Activated effector memory CD4-positive, alpha-beta T cell treated with anti-CD3 and anti-CD28 coated beads, Interleukin-2, amount 50 U/mL, for 16 hours (primary cell): Measurements from ENCODE around the gene TMTC2.
A peak's percentile ranks its signal among the peaks of the same experiment; 100 is the strongest.

Experiments used
- DNase-seq: peaks from one replicate; pipeline ENCODE4 v3.0.0-alpha.2; 2020

The TMTC2 gene

DNA sequence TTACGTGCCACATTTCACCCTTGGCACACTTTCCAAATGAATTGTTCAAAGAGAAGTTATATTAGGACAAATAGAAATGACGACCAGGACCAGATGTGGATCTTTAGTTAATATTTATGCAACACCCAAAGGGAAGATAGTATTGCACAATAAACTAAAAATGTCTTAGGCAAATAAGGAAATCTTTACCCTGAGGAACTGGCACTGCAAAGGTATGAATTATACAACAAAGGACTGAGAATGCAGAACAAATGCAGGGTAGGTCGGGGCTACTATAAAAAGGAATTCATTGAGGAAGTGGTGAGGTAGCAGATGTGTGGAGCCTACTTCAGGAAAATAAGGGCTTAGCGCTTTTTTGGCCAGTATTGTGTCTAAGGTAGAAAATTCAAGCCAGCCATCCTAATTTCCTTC, 3.9 kb upstream of the TMTC2 start:
- no peak for DNase-seq

DNA sequence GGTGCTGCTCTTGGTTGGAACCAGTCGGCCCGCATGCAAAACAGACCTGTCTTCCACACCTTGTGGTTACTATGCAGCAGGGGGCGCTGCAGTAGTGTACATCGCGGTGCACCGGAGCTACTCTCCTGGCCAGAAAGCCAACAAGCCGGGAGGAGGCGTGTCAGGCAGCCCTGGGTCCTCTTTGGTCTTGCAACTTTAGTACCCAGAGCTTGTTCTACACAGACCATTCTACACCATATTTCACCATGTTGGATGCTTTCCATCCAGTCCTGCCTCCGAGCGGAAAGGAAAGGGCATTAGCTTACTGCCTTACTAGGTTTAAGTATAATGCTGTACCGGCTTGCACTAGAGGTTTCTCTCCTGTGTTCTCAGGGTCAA, 927 bp upstream of the TMTC2 start:
- peak; percentile 97 for DNase-seq

DNA sequence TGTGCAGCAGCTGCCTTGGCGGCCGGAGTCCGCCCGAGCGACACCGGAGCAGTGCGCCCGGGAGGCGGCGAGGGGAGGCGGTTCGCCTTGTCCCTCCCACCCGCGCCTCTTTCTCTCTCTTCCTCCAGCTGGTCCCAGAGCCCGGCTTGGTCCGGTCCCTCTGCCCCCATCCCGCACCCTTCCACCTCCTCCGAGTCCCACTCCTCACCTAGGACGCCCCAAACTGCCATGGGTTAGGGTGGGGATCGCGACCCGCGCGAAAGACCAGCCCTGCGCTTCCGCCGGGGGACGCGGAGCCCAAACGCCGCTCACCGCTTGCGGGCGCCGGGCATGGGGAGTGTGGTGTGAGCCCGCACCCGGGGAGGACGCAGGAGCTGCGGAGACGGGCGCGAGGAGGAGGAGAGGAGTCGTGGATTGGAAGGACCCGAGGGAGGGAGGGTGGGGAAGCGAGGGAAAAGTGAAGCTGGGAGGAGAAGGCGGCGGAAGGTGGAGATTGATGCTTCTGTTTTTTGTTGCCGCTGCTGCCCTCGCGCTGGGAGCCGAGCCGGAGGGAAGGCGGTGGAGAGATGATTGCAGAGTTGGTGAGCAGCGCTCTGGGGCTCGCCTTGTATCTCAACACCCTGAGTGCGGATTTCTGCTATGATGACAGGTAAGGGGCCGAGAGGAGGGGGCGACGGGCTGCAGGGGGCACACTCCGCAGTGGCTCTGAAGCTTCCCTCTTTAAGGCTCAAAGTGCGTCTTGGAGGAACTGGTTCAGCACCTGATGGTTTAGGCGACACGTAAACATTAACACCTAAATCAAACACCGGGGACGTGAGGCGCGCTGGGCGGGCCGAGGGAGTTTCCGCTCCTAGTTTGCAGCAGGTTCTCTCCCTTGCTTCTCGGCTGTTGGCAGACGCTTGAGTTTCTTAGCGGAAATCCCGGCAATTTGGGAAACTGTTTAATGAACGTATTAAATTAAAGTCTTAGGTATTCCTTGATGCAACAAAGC, 610 bp downstream of the TMTC2 start:
- DNase-seq = peak; percentile 86

DNA sequence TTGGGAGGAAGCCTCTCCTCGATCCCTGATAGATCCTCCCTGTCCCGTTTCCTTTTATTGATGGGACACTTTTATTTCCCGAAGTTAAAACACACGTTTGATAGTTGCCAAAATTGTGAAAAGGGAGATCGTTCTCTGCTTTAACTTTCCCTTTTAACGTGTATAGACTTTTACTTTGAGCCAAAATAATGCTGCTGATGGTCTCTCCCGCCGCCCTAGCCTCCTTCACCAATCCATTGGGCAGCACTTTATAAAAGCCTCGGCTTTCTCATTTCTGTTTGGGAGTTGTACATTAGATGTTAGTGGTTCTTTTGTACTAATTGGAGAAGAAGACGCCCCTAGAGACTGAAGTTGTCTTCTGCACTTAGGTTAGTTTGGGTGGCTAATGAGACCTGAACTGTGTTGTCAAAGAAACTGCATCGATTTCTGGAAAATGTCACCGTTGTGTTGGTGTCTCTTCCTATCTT, 1.4 kb downstream of the TMTC2 start:
- no peak for DNase-seq

DNA sequence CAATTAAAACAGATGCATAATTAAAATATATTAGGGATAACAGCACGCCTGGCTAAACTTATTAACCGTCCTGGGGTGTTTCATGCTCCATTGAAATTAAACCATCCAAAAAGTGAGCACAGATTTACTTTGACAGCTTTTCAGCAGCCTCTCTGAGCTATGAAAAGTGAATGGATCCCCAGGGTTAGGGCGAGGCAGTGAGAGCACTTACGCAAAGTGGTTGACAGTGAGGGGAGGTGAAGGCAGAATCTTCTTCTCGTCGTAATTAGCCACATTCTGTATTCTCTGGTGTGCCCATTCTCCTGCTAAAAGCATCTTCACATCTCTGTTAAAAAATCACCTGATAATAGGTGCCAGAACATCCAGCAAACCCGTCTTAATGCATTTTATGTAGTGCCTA, 1.9 kb downstream of the TMTC2 start:
- no peak for DNase-seq

DNA sequence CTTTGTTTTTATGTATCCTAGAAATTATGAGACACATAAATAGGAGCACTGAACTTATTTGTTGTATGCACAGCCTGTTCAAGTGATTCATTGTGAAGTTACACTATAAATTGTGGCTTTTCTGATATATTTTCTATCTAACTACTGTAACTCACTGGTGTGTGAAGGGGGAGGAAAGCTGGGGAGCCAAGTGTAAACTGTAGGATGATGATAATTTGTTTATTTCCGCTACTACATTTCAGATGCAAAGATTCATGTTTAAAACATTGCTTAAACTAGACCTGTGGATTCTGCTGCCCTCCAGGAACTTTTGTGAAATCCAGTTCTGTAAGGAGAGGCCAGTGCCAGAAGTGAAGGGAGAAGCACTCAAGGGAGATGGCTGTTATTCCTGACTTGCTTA, 3.3 kb downstream of the TMTC2 start:
- DNase-seq = no peak

DNA sequence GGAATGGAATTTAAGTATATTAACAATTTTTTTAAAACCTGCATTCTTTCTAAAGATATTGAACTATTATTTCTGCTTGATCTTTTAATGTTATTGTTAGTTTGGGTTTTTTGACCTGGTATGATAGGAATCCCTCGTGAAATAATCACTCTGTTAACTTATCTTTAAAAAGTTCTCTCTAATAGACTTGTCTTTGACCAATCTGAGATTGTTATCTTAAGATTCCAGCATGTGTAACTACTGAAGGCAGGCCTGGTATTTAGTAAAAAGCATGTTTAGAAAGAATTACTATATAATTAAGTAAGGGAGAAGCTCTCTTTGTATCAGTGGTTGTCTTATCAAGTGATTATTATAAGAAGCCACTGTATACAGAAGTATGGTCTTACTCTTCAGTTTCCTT, 4.8 kb downstream of the TMTC2 start:
- DNase-seq = no peak

DNA sequence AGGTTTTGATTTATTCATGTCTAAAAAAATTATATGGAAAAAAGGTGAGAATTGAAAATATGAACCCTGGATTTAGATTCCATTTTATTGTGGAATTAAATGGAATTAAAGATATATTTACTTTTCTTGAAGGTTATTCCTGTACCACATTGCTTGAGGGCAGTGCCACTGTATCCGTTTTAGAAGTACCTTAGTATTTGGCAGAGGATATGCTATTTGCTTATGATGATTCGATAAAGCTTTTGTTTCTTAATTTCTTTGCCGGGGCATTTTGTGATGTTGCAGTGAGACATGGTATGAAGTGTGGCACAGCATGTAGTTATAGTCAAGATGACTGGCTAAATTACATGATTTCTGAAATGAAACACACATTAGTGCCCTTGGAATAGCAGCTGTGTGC, 7.6 kb downstream of the TMTC2 start:
- no peak for DNase-seq

DNA sequence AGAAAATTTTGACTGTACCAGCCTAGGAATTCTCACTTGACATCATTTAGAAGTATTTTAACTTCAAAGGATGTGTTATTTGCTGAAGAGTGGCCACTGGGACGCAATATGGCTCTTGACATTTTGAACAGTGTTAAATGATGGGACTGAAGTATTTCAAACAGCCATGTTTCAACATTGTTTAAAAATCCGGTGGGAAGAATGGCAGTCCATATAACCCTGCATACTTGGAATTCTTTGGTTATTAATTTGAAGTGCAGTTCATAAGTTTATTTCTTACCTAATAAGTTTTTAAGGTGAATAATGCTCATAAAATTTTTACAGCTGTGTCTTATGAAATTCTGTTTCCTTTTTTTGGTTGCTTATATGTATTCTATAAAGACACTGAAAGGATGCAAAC, 8.3 kb downstream of the TMTC2 start:
- no peak for DNase-seq

DNA sequence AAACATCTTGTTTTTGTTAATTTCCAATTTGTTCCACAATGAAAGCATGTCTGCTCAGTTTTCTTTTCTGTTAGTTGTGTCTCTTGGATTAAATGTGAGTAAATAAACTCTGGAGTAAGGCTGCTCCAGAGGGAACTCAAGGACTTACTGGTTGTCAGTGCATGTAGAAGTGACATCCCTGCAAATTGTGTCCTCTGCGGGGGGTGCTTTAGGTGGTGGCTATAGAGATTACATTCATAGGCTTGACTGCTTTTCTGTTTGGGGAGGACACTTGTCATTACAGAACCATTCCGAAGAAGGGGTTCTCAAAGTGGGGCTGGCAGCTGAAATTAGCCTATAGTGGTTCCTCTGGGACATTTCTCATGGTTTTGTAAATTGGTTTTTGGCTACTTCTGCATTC, 8.8 kb downstream of the TMTC2 start:
- no peak for DNase-seq

DNA sequence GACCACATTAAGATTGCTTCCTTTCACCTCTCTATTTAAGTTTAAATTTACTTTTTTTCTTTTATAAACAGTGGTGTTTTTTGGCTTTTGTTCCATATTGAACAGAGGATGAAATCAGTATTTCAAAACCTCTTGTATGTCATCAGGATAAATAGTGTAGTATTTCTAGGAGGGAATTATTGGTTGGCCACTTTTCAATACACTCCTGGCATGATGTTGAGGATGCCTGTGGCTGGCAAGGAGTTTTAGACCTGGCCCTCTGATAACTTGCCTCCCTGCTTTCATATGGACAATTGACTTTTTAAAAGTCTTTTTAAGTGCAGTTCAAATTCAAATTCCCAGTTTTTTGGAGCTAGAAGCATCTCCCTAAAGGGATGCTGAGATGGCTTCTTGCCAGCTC, 9.8 kb downstream of the TMTC2 start:
- no peak for DNase-seq

DNA sequence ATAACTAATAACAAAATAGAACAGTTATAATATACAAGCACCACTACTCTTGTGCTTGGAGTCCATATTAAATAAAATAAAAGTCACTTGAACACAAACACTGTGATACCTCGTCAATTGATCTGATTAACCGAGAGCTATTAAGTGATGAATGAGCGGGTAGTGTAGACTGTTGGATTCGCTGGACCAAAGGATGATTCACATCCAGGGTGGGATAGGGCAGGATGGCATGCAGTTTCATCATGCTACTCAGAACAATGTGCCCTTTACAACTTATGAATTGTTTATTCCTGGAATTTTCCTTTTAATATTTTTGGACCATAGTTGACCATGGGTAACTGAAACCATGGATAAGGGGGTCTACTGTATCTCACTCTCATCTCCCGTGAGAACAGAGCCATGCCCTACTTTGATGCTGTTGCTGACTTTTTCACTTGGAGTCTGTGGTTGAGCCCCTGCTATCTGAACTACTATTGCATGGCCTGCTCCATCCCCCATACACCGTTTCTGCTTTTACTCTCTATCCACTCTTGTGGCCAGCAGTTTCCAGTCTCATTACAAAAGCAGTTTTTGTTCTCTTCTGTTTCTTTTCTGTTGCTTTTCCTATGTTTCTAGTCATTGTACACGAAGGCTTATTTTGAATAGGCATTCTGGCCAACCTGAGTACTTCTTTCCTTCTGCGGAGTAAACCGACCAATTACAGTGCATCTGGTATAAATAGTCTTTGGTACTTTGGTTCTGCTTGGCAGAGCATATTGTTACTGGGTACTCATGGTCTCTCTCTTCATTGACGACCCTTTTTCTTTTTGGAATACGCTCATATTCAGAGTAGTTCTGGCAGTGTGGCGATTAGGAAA, 12.2 kb downstream of the TMTC2 start:
- no peak for DNase-seq

DNA sequence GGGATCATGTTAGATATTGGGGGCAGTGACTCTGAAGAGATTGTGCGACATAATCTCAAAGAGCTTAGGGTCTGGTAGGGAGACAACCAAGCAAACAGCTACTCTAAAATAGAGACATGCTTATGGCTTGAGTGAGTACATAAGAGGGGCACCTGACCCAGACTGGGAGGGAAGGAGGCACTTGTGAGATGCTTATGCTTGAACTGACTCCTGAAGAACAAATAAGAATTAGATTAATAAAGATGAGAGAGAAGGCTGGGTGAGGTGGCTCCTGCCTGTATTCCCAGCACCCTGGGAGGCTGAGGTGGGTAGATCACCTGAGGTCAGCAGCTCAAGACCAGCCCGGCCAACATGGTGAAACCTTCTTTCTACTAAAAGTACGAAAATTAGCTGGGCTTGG, 19.1 kb downstream of the TMTC2 start:
- no peak for DNase-seq

DNA sequence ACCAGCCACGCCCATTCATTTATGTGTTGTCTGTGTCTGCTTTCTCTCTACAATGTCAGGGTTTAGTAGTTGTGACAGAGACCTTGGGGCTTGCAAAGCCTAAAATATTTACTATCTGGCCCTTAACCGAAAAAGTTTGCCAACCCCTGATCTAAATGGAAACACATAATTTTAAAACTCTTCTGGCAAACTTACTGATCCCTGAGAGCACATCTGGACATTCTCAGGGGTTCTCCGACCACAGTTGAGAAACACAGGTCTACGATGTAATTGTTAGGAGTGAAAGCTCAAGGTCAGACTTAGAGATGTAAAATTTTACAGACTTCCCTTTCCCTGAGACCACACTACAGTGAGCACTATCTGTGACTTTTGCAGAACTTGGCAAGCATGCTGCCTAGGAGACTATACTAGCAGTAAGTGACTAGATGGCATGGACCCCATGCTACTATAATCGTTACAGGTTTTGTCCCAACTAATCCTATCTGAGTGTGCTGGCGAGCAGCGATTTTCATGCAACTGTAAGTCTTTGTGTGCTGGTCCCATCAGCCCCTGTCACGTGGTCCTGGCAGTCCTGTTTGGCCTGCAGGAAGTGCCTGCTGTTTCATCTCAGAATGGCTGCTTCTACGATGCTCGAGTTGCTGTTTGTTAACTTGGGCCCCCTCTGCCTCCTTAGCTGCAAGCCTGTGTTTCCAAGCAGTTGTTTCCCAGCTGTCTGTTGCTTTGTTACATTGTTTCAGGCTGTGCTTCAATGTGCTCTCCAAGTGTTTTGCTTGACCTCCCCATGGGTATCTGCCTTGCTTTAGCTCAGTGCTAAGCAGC, 21.6 kb downstream of the TMTC2 start:
- no peak for DNase-seq

DNA sequence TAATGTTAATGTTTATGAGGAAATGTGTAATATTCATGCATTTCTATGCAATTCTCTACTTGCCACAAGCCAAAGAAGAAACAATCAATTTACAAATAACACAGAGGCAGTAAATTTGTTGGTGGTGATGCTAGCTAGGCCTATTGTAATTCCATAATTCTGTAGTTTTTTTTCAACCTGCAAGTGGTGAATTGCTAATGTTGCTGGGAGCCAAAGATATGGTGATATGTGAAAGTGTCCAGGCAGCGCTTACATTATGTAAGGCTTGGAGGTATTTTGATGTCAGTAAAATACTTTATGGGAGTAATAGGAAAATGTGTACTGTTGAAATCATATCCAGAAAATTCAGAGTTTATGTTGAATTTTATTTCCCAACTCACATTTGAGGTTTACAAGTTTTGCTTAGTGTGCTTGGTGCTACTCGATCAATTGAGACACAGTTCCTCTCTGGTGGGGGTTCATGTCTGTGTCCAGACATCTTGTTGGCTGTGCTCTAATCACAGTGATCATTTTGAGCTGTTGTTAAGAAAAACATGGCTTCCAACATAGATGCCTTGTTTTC, 23.2 kb downstream of the TMTC2 start:
- no peak for DNase-seq

DNA sequence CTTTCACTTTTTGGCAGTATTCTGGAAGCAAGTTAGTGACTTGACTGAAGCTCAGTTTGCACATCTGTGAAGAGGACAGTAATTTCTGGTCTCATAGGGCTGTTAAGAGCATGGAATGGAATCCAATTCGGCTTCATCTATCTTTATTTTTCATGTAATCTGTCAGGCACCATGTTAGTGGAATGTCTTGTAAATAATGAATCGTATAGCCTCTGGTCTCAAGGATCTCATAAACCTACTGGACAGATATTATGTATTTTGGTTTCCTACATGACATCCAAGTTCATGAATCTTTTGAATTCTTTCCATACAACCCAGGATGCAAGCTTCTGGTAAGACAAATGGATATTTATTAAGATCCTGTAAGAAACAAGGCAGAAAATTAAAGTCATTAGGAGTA, 24.0 kb downstream of the TMTC2 start:
- no peak for DNase-seq

DNA sequence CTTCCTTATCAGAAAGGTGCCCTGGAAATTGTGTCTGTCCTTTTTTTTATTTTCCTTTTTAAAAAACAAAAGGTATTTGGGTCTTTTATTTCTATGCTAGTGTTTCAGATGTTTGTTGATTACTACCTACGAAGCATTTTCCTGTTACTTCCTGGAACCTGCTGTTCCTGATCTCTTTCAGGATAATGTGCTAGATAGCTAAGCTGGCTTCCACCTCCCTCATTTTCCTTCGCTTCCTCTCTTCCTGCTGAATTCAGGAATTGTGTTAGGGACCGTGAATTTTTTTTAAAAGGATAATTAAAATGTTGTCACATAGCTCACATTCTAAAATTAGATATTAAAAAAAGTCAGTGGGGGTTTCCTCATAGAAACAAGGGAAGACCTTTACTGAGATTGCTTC, 27.7 kb downstream of the TMTC2 start:
- DNase-seq = no peak

DNA sequence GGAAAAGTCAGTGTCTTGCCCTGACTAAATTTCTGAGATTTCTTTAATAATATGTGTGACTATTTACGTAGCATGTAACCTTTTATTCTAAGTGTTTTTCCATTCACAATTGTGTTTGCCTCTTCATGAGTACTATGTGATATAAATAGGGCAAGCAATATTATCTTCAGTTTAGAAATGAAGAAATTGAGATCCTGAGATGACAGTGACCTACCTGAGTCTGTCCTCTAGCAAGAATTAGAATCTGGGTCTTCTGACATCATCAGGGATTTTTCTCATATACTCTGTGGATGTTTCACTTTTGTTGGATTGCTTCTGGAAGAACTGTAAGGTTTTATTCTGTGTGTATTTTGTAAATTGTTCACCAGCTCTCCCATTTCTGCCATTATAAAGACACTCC, 35.0 kb downstream of the TMTC2 start:
- no peak for DNase-seq

DNA sequence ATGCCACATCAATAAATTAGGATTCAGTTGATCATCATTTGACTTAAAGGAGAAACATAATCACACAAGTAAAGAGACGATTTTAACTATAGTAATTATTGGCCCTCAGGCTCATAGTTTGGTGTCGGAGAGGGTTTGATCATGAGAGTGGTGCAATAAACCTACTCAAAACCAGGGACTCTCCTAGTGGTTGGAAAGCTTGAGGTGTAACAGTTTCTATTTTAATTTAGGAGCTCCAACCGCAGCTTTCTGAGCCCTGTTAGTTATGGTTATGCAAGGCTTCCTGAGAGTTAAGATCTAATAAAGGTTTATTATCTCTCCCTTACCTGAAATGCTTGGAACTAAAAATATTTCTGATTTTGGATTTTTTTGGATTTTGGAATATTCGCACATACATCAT, 36.4 kb downstream of the TMTC2 start:
- DNase-seq = no peak

DNA sequence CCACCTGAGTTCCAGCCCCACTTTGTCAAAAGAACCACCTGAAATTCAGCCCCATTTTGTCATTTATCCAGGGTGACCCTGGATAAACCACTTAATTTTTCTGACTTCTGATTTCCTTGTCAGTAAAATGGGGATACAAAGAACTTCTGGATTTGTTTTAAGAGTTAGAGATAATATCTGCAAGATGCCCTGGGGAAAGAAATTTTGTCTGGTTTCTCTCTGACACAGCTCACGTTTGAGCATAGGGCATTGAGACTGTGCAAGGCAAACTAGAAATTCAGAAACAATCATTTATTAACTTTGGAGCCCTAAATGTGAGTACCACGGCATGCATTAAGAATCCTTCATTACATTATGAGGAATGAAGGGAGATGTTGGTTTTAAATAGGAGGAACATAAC, 37.2 kb downstream of the TMTC2 start:
- DNase-seq = no peak

DNA sequence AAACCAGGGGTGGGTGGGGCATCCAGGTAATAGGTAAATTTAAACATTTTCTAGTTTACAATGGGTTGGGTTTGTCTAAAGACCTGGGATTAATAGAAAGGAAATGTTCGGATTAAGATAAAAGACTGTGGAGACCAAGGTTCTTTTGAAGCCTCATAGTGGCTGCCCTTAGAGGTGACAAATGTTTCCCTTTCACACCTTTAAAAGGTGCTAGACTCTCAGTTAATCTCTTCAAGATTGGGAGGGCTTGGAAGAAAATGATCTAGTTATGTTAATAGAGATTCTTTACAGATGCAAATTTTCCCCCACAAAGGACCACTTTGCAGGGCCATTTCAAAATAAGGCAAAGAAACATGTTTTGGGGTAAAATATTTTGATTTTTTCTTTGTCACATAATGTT, 39.0 kb downstream of the TMTC2 start:
- DNase-seq = no peak

DNA sequence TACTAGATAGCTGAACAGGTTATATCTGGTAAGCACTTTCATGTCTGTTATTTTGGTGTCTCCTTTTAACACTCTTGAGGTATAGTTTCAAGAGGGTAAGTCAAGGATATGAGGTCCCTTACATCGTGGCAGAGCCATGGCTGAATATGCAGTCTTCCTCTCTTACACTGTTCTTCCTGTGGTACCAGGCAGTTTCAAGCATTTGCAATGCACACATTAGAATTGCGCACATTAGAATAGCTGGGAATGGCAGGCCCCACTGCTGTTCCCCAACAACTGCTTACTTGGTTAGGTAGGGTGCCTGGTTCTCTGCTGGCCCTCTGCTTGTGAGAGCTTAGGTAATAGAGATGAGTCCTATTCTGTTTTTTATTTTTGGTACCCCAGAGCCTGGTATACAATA, 41.2 kb downstream of the TMTC2 start:
- no peak for DNase-seq

DNA sequence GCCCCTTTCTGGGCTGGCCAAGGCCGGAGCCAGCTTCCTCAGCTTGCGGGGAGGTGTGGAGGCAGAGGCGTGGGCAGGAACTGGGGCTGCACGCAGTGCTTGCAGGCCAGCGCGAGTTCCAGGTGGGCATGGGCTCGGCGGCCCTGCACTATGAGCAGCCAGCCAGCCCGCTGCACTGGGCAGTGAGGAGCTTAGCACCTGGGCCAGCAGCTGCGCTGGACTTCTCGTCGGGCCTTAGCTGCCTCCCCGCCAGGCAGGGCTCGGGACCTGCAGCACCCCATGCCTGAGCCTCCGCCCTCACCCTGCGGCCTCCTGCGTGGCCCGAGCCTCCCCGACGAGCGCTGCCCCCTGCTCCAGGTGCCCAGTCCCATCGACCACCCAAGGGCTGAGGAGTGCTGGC, 42.0 kb downstream of the TMTC2 start:
- no peak for DNase-seq
